GM21526 (cell line): ENCODE data around the gene ZFP91.

Source experiments
- ATAC-seq: cut with Tn5 transposase; IDR thresholded peaks from one replicate; pipeline ENCODE4 v1.9.1; 2021; ENCODE audit warnings: moderate library complexity; ENCODE audit not compliant: unreplicated experiment, low FRiP score

The ZFP91 gene

GRCh38 chr11:58579192-58580129 is 598 bp downstream of the ZFP91 start:
- ATAC-seq, result peak; percentile 45

- ATAC-seq, result no peak
Measured at GRCh38 chr11:58580311-58580710, 1.4 kb downstream of the ZFP91 start.

- ATAC-seq, result no peak
Measured at GRCh38 chr11:58582437-58582836, 3.6 kb downstream of the ZFP91 start.

- ATAC-seq, result no peak
Measured at GRCh38 chr11:58586998-58587397, 8.1 kb downstream of the ZFP91 start.

GRCh38 chr11:58591659-58592058 is 12.8 kb downstream of the ZFP91 start:
- no peak for ATAC-seq

GRCh38 chr11:58592760-58593472 is 14.1 kb downstream of the ZFP91 start:
- ATAC-seq, result no peak

- no peak for ATAC-seq
Measured at GRCh38 chr11:58594826-58595225, 16.0 kb downstream of the ZFP91 start.

- no peak for ATAC-seq
Measured at GRCh38 chr11:58596621-58597020, 17.8 kb downstream of the ZFP91 start.

GRCh38 chr11:58597486-58598144 is 18.8 kb downstream of the ZFP91 start:
- ATAC-seq, result no peak

GRCh38 chr11:58600510-58600909 is 21.6 kb downstream of the ZFP91 start:
- ATAC-seq, result no peak

GRCh38 chr11:58606930-58607714 is 28.3 kb downstream of the ZFP91 start:
- ATAC-seq, result no peak

GRCh38 chr11:58608331-58608730 is 29.5 kb downstream of the ZFP91 start:
- no peak for ATAC-seq

- no peak for ATAC-seq
Measured at GRCh38 chr11:58609723-58610122, 30.9 kb downstream of the ZFP91 start.

- ATAC-seq, result no peak
Measured at GRCh38 chr11:58613228-58613627, 34.4 kb downstream of the ZFP91 start.

GRCh38 chr11:58615559-58615958 is 36.7 kb downstream of the ZFP91 start:
- ATAC-seq, result no peak

GRCh38 chr11:58616594-58616993 is 37.7 kb downstream of the ZFP91 start:
- no peak for ATAC-seq

- ATAC-seq, result no peak
Measured at GRCh38 chr11:58617976-58618557, 39.2 kb downstream of the ZFP91 start.

GRCh38 chr11:58621586-58622262 is 42.9 kb downstream of the ZFP91 start:
- ATAC-seq, result no peak

GRCh38 chr11:58622344-58622743 is 43.5 kb downstream of the ZFP91 start, which contains the start of gene CNTF:
CNTF (plus strand) TSS chr11:58622665; CDS start chr11:58622753, 88 bp downstream.
- ATAC-seq, result no peak
